ENCODE measurements around the gene SLC35A5. TPM values are rescaled to one million over a fixed set of nuclear protein-coding genes. Genes with fewer than 3 reads are reported as not detected.

Gene SLC35A5
- total RNA-seq, 3 donors from 2014 or later = 32.1 to 37.6 (median 37.0) TPM

- Histone ChIP-seq H3K9me3 (no peaks in the 10 kb centered on the region), H3K4me3 (no peak overlapping the region), H3K27me3 (no peaks in the 10 kb centered on the region), H3K36me3 (no peaks in the 10 kb centered on the region), H3K27ac (no peak overlapping the region), H3K4me1 (no peaks in the 10 kb centered on the region)
- intact Hi-C loops (cut with DNase I; ENCODE audit: low total_unique reads) = no loop called here
- TF ChIP-seq POLR2A (IDR thresholded peaks at IDR 0.05) = no peak
- TF ChIP-seq CTCF (IDR thresholded peaks at IDR 0.05) = no peak
- TF ChIP-seq POLR2AphosphoS5 (IDR thresholded peaks at IDR 0.05) = no peak
- DNase-seq (ENCODE audit: low spot score in 2 of 2) = no peak
Observed at GRCh38 chr3:112579697-112580096, 17.9 kb downstream of the SLC35A5 start.

- TF ChIP-seq CTCF (IDR thresholded peaks at IDR 0.05) = peak in 1 of 3 donors; percentile 61
- no peak for TF ChIP-seq POLR2A (IDR thresholded peaks at IDR 0.05)
- no peak overlapping the region for H3K4me3 ChIP-seq
- DNase-seq (ENCODE audit: low spot score in 2 of 2) = no peak
- H3K36me3 ChIP-seq = no peaks in the 10 kb centered on the region
- no peaks in the 10 kb centered on the region for H3K4me1 ChIP-seq
- H3K9me3 ChIP-seq = no peaks in the 10 kb centered on the region
- no peak overlapping the region for H3K27ac ChIP-seq
- no peaks in the 10 kb centered on the region for H3K27me3 ChIP-seq
- intact Hi-C loops (cut with DNase I; ENCODE audit: low total_unique reads) = no loop called here
Observed at GRCh38 chr3:112582244-112582874, 20.5 kb downstream of the SLC35A5 start.

- no peak for DNase-seq (ENCODE audit: low spot score in 2 of 2)
- Histone ChIP-seq H3K27ac (no peak overlapping the region), H3K36me3 (no peaks in the 10 kb centered on the region), H3K4me1 (no peaks in the 10 kb centered on the region), H3K4me3 (no peak overlapping the region), H3K27me3 (no peaks in the 10 kb centered on the region), H3K9me3 (no peaks in the 10 kb centered on the region)
- TF ChIP-seq POLR2A (IDR thresholded peaks at IDR 0.05) (no peak), CTCF (IDR thresholded peaks at IDR 0.05) (no peak), POLR2AphosphoS5 (IDR thresholded peaks at IDR 0.05) (no peak)
- intact Hi-C loops (cut with DNase I; ENCODE audit: low total_unique reads) = no loop called here
Observed at GRCh38 chr3:112583105-112583504, 21.3 kb downstream of the SLC35A5 start.

- Histone ChIP-seq H3K27ac (no peak overlapping the region), H3K4me1 (no peaks in the 10 kb centered on the region), H3K9me3 (no peaks in the 10 kb centered on the region), H3K27me3 (no peaks in the 10 kb centered on the region), H3K4me3 (no peak overlapping the region), H3K36me3 (no peaks in the 10 kb centered on the region)
- DNase-seq (ENCODE audit: low spot score in 2 of 2) = no peak
- TF ChIP-seq CTCF (IDR thresholded peaks at IDR 0.05) (no peak), POLR2AphosphoS5 (IDR thresholded peaks at IDR 0.05) (no peak), POLR2A (IDR thresholded peaks at IDR 0.05) (no peak)
- intact Hi-C loops (cut with DNase I; ENCODE audit: low total_unique reads) = no loop called here
Observed at GRCh38 chr3:112585782-112586181, 23.9 kb downstream of the SLC35A5 start.

- no peak overlapping the region for H3K4me3 ChIP-seq
- H3K27ac ChIP-seq = no peak overlapping the region
- H3K27me3 ChIP-seq = no peaks in the 10 kb centered on the region
- no peak for TF ChIP-seq POLR2AphosphoS5 (IDR thresholded peaks at IDR 0.05)
- TF ChIP-seq CTCF (IDR thresholded peaks at IDR 0.05) = no peak
- H3K4me1 ChIP-seq = no peaks in the 10 kb centered on the region
- no peaks in the 10 kb centered on the region for H3K36me3 ChIP-seq
- no peaks in the 10 kb centered on the region for H3K9me3 ChIP-seq
- DNase-seq (ENCODE audit: low spot score in 2 of 2) = no peak
- intact Hi-C loops (cut with DNase I; ENCODE audit: low total_unique reads) = no loop called here
Observed at GRCh38 chr3:112587336-112587735, 25.5 kb downstream of the SLC35A5 start.
